Renal cortical epithelial cell (primary cell): ENCODE data around the gene GK. TPM values are rescaled to one million over a fixed set of nuclear protein-coding genes. Genes with fewer than 3 reads are reported as not detected.
A peak's percentile ranks its signal among the peaks of the same experiment; 100 is the strongest.
"Not testable (repeated sequence)": the region's sequence is repeated elsewhere in the genome, so short reads cannot be mapped to it uniquely, and the experiment has no call there.

Experiments
- DNase-seq: peaks from one replicate; pipeline ENCODE4 v3.0.0-alpha.2; 2011; ENCODE audit warnings: low read depth
- total RNA-seq: library from RNA; depleted of rRNA; stranded (reverse); fragments of >200 nt; gene quantifications from 2 replicates; pipeline ENCODE4 v1.2.3, GENCODE V29; 2014

GK gene
- 2.0 and 3.0 TPM in 2 replicates for total RNA-seq

- DNase-seq = no peak
Measured at GRCh38 chrX:30653415-30654131, at the start of gene GK. GK (plus strand) TSS chrX:30653423; CDS start chrX:30653538, 115 bp downstream.

DNA sequence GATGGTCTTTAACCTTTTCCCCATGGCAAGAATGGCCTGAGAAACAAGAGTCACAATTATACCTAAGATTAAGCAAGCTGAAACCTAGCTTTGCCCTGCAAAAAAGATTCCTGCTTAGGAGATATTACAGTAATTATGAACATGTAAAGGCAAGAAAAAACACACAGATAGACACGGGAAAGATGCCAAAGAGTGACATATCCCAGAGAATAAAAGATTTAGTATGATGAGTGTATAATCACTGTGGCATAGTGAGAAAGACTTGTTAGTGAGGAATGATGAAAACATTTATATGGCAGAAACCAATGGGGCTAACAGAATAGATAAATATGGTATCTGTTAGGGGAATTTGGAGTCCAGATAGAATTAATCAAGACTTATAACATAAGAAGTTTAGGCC, 46.1 kb upstream of the GK start:
- DNase-seq = no peak

- no peak for DNase-seq
Measured at GRCh38 chrX:30610026-30610425, 43.2 kb upstream of the GK start.

DNA sequence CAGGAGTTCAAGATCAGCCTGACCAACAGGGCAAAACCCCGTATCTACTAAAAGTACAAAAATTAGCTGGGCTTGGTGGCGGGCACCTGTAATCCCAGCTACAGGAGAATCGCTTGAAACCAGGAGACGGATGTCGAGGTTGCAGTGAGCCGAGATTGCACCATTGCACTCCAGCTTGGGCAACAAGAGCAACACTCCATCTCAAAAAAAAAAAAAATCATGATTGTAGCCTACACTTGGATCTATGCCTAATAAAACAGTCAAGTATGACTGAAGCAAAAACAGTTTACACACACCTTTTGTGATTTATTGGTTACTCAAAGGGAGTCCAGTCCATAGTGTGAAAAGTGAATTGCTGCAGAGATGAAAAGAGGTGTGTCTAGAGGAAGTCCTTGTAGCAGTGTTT, 41.0 kb upstream of the GK start:
- DNase-seq = no peak

DNA sequence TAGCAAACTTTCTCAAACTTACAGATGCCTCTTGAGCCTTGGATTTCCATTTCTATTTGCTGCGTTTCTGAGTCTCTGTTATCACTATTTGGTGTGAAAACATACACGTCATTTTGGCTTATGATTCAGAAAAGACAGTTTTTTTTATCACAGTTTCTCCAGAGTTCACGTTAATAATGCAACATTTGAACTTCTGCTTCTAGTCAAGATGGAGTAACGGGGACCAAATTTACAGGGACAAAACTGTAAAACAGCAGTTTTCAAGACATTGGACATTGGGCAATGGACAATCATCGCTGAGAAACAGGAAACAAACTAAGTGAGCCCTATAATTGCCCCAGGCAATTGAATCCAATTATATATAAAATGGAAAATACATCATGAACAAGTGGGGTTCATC, 39.5 kb upstream of the GK start:
- no peak for DNase-seq

DNA sequence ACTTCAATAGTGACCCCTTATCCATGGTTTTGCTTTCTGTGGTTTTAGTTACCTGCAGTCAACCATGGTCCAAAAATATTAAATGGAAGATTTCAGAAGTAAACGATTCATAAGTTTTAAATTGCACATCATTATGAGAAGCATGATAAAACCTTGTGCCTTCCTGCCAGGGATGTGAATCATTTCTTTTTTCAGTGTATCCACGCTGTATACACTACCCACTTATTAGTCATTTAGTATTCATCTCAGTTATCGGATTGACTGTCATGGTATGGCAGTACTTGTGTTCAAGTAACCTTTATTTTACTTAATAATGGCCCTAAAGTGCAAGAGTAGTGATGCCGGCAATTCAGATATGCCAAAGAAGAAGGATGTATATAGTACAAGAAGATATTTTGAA, 38.0 kb upstream of the GK start:
- no peak for DNase-seq

DNA sequence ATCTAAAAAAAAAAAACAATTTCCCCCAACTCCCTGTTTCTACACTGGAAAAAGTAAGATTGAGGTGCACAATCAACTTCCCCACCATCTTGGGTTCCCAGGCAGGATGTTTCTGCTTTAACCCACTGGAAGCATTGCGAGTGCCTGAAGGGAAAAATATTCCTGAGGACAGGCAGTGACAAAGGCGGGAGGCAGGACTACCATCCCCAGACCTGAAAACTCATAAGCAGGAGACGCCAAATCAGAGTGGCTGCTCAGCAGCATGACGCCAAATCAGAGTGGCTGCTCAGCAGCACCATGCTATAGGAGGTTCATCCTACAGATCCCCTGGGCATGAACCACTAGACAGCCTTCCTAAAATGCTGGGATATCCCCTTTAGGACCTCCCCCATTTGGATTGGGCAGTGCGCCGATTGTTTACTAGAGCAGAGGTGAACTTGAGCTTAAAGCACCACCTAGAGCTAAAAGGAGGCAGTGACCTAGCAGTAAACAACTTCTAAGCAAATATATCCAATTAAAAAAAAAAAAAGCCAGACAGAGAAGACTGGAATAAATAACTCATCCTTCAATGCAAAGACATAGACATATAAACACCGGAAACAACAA, 35.0 kb upstream of the GK start:
- DNase-seq = no peak

DNA sequence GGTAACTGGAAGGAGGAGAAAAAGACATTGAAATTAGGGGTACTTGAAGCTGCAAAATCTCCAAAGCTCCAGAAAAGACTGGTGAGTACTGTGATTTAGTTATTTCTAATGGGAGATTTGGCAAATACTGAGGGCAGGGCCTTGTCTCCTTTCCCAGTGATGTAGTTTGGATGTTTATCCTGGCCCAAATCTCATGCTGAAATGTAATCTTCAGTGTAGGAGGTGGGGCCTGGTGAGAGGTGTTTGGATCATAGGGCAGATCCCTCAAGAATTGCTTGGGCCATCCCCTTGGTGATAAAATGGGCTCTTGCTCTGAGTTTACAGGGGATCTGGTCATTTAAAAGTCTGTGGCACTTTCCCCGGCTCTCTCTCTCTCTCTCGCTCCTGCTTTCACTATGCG, 33.1 kb upstream of the GK start:
- no peak for DNase-seq

DNA sequence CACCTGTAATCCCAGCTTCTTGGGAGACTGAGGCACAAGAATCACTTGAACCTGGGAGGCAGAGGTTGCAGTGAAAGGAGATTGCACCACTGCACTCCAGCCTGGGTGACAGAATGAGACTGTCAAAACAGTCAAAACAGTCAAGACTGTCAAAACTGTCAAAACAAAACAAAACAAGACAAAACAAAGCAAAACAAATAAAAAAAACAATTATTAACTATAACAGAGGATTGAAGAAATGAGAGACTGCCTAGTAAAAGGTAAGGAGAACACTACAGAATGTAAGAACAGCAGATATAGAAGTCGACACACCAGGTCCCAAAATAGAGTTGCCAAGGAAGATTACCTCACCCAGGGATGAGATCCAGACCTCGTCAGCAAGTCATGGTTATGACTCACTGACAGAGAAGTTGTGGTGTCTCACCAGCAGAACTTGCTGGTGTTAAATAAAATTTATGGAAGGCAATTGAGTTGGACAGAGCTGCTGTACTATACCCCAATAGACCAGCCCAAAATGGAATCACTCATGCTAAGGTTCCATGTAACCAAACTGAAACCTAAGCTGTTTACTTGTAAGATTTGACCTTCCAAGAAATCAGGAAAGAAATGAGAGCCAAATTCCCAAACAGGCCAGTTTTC, 32.1 kb upstream of the GK start:
- DNase-seq = peak; percentile 77

DNA sequence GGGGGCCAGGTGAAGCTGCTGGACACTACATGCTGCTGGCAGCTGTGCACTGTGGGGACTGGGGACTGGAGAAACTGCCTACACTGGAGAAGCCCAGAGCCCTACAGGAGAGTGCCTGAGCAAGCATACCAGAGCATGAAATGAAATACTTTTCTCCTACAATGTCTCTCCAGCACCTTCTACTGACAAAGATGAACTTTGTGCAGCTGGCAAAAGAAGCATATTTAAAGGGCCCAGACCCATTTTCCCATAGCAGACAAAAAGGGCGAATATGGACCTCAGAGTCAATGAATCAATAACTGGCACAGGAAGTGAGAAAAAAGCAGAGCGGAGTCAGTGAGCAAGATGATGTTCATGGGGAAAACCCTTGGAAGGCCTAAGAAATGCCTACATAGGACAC, 30.9 kb upstream of the GK start:
- DNase-seq = no peak

DNA sequence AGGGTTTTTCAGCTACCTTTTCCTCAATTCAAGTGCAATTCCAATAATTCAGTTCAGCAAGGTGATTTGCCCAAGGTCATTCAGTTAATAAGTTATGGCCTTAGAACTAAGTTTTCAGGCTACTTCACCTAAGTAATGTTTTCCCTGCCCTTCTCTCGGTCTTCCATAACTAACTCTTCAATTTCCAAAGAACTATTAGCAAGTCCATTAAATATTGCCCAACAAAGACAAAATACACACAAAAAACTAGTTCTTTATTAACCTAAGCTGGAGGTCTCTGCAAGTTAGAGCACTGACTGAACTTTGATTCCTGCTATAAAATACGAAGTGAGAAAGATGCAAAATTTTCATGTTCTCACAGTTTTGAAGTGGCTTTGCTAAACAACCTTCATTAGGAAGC, 26.8 kb upstream of the GK start:
- peak; percentile 36 for DNase-seq

DNA sequence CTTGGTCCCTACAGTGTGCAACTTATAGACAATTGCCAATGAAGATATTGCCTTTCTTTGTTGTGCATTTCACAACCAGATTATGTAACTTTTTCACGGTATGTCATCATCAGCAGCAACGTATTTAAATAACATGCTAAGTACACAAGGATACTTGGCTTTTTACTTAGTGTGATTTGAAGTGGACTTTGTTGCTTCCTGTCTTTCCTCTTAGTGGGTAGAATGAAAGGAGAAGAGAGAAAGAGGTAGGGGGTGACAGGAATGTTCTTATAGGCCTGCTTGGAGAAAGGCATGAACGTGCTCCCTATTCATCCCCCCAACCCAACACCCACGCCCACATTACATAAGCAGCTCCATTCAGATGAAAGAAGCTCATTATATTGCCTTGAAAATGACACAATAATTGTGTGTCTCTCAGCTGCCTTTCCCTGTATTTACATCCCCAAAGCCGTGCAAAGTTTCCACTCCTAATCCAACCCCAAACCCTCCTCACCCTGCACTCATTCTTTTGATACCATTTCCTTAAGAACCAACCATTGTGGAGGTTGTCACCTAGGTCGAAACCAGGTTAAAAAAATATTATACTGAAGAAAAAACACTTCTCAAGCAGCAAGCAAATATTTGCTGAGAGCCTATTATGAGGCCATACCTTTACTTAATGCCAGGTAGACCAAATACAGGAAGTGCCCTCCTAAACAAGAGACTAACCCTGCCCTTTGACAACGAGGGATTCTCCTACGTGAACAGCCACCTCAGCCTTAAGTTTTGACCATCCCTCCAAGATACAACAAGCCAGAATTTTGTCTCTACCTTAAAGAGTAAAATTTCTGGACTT, 25.2 kb upstream of the GK start:
- no peak for DNase-seq

- DNase-seq = not testable (repeated sequence)
Measured at GRCh38 chrX:30634070-30634469, 19.2 kb upstream of the GK start.

GRCh38 chrX:30635630-30636029, 17.6 kb upstream of the GK start:
- no peak for DNase-seq

- DNase-seq = no peak
Measured at GRCh38 chrX:30637874-30638815, 15.1 kb upstream of the GK start.

- DNase-seq = not testable (repeated sequence)
Measured at GRCh38 chrX:30639702-30640101, 13.5 kb upstream of the GK start.

- no peak for DNase-seq
Measured at GRCh38 chrX:30642642-30643041, 10.6 kb upstream of the GK start.

- DNase-seq = peak; percentile 19
Measured at GRCh38 chrX:30643313-30643821, 9.9 kb upstream of the GK start.

GRCh38 chrX:30649859-30650258, 3.4 kb upstream of the GK start:
- peak; percentile 44 for DNase-seq

- DNase-seq = peak; percentile 69
Measured at GRCh38 chrX:30652527-30653414, 452 bp upstream of the GK start.
